T47D (cell line): ENCODE data around the gene THEMIS.
A peak's percentile ranks its signal among the peaks of the same experiment; 100 is the strongest.
"Not testable (repeated sequence)": the region's sequence is repeated elsewhere in the genome, so short reads cannot be mapped to it uniquely, and the experiment has no call there.

Experiments
- DNase-seq, 2 experiments: peaks; one replicate each; pipeline versions ENCODE4 v3.0.0 to v3.0.0-alpha.2; 2011 to 2012; ENCODE audit warnings: low read depth in 1 of 2, low spot score in 1 of 2
- JUND ChIP-seq: IDR thresholded peaks from 2 replicates; pipeline ENCODE4 v1.6.1; 2012; ENCODE audit warnings: low read depth
- in situ Hi-C: cut with HindIII; loops from 2 replicates; pipeline ENCODE4 v1.10.0; 2016; ENCODE audit warnings: low sequenced_read_pairs, low pct_unique_long_range_greater_than_20kb

The THEMIS gene

GRCh38 chr6:127900935-127901334, at the start of gene THEMIS:
Gene THEMIS (minus strand): TSS chr6:127901058. CDS start chr6:127900932, 126 bp downstream.
- in situ Hi-C loops = no loop called here
- no peak for TF ChIP-seq JUND
- DNase-seq = no peak

GRCh38 chr6:127949251-127949650, 48.4 kb upstream of the THEMIS start:
- no peak for TF ChIP-seq JUND
- DNase-seq = no peak
- in situ Hi-C loops = no loop called here

GRCh38 chr6:127946388-127946787, 45.5 kb upstream of the THEMIS start:
- no peak for DNase-seq
- in situ Hi-C loops = no loop called here
- no peak for TF ChIP-seq JUND

GRCh38 chr6:127945434-127946097, 44.7 kb upstream of the THEMIS start:
- no peak for TF ChIP-seq JUND
- in situ Hi-C loops = no loop called here
- no peak for DNase-seq

GRCh38 chr6:127941228-127941627, 40.4 kb upstream of the THEMIS start:
- no peak for TF ChIP-seq JUND
- in situ Hi-C loops = no loop called here
- no peak for DNase-seq

GRCh38 chr6:127939442-127940066, 38.7 kb upstream of the THEMIS start:
- peak in 1 of 2 experiments; percentile 29 for DNase-seq
- no peak for TF ChIP-seq JUND
- in situ Hi-C loops = no loop called here

- in situ Hi-C loops = no loop called here
- DNase-seq = peak in 1 of 2 experiments; percentile 10
- no peak for TF ChIP-seq JUND
Observed at GRCh38 chr6:127938701-127939100, 37.8 kb upstream of the THEMIS start.

GRCh38 chr6:127937747-127938146, 36.9 kb upstream of the THEMIS start:
- in situ Hi-C loops = no loop called here
- DNase-seq = no peak
- TF ChIP-seq JUND = no peak

- in situ Hi-C loops = no loop called here
- no peak for DNase-seq
- no peak for TF ChIP-seq JUND
Observed at GRCh38 chr6:127937102-127937501, 36.2 kb upstream of the THEMIS start.

- no peak for TF ChIP-seq JUND
- DNase-seq = no peak
- in situ Hi-C loops = no loop called here
Observed at GRCh38 chr6:127934956-127935355, 34.1 kb upstream of the THEMIS start.

GRCh38 chr6:127933852-127934840, 33.3 kb upstream of the THEMIS start:
- in situ Hi-C loops = no loop called here
- no peak for TF ChIP-seq JUND
- no peak for DNase-seq

- in situ Hi-C loops = no loop called here
- no peak for DNase-seq
- no peak for TF ChIP-seq JUND
Observed at GRCh38 chr6:127933137-127933536, 32.3 kb upstream of the THEMIS start.

GRCh38 chr6:127932708-127933107, 31.9 kb upstream of the THEMIS start:
- in situ Hi-C loops = no loop called here
- no peak for TF ChIP-seq JUND
- no peak for DNase-seq

GRCh38 chr6:127926441-127926840, 25.6 kb upstream of the THEMIS start:
- DNase-seq, in situ Hi-C loops: not testable (repeated sequence)
